ENCODE results near the gene COL23A1. TPM values are rescaled to one million over a fixed set of nuclear protein-coding genes. Genes with fewer than 3 reads are reported as not detected.
A peak's percentile ranks its signal among the peaks of the same experiment; 100 is the strongest.

COL23A1 gene
- polyA plus RNA-seq, 3 donors = 0.11 to 0.21 TPM; not detected in 1

- peaks cover 67% of the 10 kb centered on the region for H3K79me2 ChIP-seq (ENCODE audit: insufficient read depth, low read length)
Measured at GRCh38 chr5:178204935-178205748, 385.1 kb downstream of the COL23A1 start.

GRCh38 chr5:178204182-178204934 is 385.8 kb downstream of the COL23A1 start, which contains the start of gene HNRNPAB:
TSS of gene HNRNPAB (plus strand) at chr5:178204533. CDS start at chr5:178204838, 305 bp downstream.
- Histone ChIP-seq H3K4me2 (replicated peaks; ENCODE audit: extremely low read depth, low read length, poor library complexity, severe bottlenecking) (peak within 1 kb of the TSS; percentile 82), H3K27me3 (ENCODE audit: control insufficient read depth in 2 of 2, insufficient read depth in 2 of 2, low read length in 2 of 2) (no peaks in the 10 kb centered on the region), H3K9ac (ENCODE audit: insufficient read depth, low read length, poor library complexity, severe bottlenecking) (peak within 1 kb of the TSS; percentile 88), H3K27ac (ENCODE audit: low read depth in 1 of 2, low read length in 2 of 2) (peak within 1 kb of the TSS; percentile 42 to 71), H3K9me3 (replicated peaks in 1 of 2; ENCODE audit: control insufficient read depth in 1 of 2, insufficient read depth in 1 of 2, low read length in 2 of 2) (no peaks in the 10 kb centered on the region), H2AFZ (ENCODE audit: insufficient read depth, low read depth, low read length, poor library complexity, severe bottlenecking) (peak within 1 kb of the TSS; percentile 73), H3K4me1 (ENCODE audit: control insufficient read depth in 1 of 2, insufficient read depth in 2 of 2, low read length in 2 of 2) (peaks cover 28 to 47% of the 10 kb centered on the region in 2 donors), H4K20me1 (ENCODE audit: insufficient read depth, low read length) (peaks cover 42% of the 10 kb centered on the region), H3K4me3 (replicated peaks in 1 of 3; ENCODE audit: low read depth in 2 of 3, low read length in 3 of 3) (peak within 1 kb of the TSS; percentile 77 to 81 (median 80)), H3K36me3 (replicated peaks in 1 of 2; ENCODE audit: control insufficient read depth in 1 of 2, insufficient read depth in 2 of 2, low read length in 2 of 2) (peaks cover 27 to 33% of the 10 kb centered on the region in 2 donors), H3K79me2 (ENCODE audit: insufficient read depth, low read length) (peaks cover 59% of the 10 kb centered on the region)
- H3K4me1 Mint-ChIP-seq = peaks cover 49% of the 10 kb centered on the region
- intact Hi-C loops (cut with micrococcal nuclease) = no loop called here
- H3K36me3 Mint-ChIP-seq = peaks cover 32 to 33% of the 10 kb centered on the region in 2 donors
- H3K27me3 Mint-ChIP-seq (ENCODE audit: low read depth in 3 of 3) = no peaks in the 10 kb centered on the region
- peak within 1 kb of the TSS; percentile 83 to 93 (median 90) for H3K27ac Mint-ChIP-seq
- WGBS (ENCODE audit: insufficient coverage) = under 1% methylated on average over 96 of the region's 96 CpGs
- TF ChIP-seq, protein P1, sequence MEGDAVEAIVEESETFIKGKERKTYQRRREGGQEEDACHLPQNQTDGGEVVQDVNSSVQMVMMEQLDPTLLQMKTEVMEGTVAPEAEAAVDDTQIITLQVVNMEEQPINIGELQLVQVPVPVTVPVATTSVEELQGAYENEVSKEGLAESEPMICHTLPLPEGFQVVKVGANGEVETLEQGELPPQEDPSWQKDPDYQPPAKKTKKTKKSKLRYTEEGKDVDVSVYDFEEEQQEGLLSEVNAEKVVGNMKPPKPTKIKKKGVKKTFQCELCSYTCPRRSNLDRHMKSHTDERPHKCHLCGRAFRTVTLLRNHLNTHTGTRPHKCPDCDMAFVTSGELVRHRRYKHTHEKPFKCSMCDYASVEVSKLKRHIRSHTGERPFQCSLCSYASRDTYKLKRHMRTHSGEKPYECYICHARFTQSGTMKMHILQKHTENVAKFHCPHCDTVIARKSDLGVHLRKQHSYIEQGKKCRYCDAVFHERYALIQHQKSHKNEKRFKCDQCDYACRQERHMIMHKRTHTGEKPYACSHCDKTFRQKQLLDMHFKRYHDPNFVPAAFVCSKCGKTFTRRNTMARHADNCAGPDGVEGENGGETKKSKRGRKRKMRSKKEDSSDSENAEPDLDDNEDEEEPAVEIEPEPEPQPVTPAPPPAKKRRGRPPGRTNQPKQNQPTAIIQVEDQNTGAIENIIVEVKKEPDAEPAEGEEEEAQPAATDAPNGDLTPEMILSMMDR (IDR thresholded peaks at IDR 0.05) = no peak
- peak; percentile 95 to 97 (median 95) for DNase-seq
- no peaks in the 10 kb centered on the region for H3K9me3 Mint-ChIP-seq
- peak within 1 kb of the TSS; percentile 88 to 89 for H3K4me3 Mint-ChIP-seq

More at GRCh38 chr5:178204935-178205748, 385.1 kb downstream of the COL23A1 start:
- WGBS (ENCODE audit: insufficient coverage) = under 1% methylated on average over 88 of the region's 90 CpGs
- Mint-ChIP-seq H3K36me3 (peaks cover 40 to 41% of the 10 kb centered on the region in 2 donors), H3K4me3 (peak overlapping the region; percentile 58 to 89), H3K27me3 (ENCODE audit: low read depth in 3 of 3) (no peaks in the 10 kb centered on the region), H3K27ac (peak overlapping the region; percentile 30 to 85 (median 57)), H3K9me3 (no peaks in the 10 kb centered on the region), H3K4me1 (peaks cover 46% of the 10 kb centered on the region)
- intact Hi-C loops (cut with micrococcal nuclease) = no loop called here
- H3K36me3 ChIP-seq (replicated peaks in 1 of 2; ENCODE audit: control insufficient read depth in 1 of 2, insufficient read depth in 2 of 2, low read length in 2 of 2) = peaks cover 35 to 41% of the 10 kb centered on the region in 2 donors
- H3K9ac ChIP-seq (ENCODE audit: insufficient read depth, low read length, poor library complexity, severe bottlenecking) = peak overlapping the region; percentile 88
- H3K4me2 ChIP-seq (replicated peaks; ENCODE audit: extremely low read depth, low read length, poor library complexity, severe bottlenecking) = peak overlapping the region; percentile 82
- peaks cover 50% of the 10 kb centered on the region for H4K20me1 ChIP-seq (ENCODE audit: insufficient read depth, low read length)
- H3K4me3 ChIP-seq (replicated peaks in 1 of 3; ENCODE audit: low read depth in 2 of 3, low read length in 3 of 3) = peak overlapping the region; percentile 77 to 81 (median 80)
- no peaks in the 10 kb centered on the region for H3K9me3 ChIP-seq (replicated peaks in 1 of 2; ENCODE audit: control insufficient read depth in 1 of 2, insufficient read depth in 1 of 2, low read length in 2 of 2)
- no peaks in the 10 kb centered on the region for H3K27me3 ChIP-seq (ENCODE audit: control insufficient read depth in 2 of 2, insufficient read depth in 2 of 2, low read length in 2 of 2)
- peak; percentile 49 to 54 (median 53) for DNase-seq
- H2AFZ ChIP-seq (ENCODE audit: insufficient read depth, low read depth, low read length, poor library complexity, severe bottlenecking) = peak overlapping the region; percentile 73
- H3K27ac ChIP-seq (ENCODE audit: low read depth in 1 of 2, low read length in 2 of 2) = peak overlapping the region; percentile 22 to 71
- TF ChIP-seq, protein P1 (IDR thresholded peaks at IDR 0.05) = no peak
- peaks cover 28 to 47% of the 10 kb centered on the region in 2 donors for H3K4me1 ChIP-seq (ENCODE audit: control insufficient read depth in 1 of 2, insufficient read depth in 2 of 2, low read length in 2 of 2)
